Fibroblast of skin of left biceps (primary cell): Measurements from ENCODE around the gene PIEZO1.

ENCODE experiments used
- DNase-seq, 2 experiments: peaks; one replicate each; pipeline ENCODE4 v3.0.0-alpha.2; 2013; ENCODE audit warnings: low read depth in 2 of 2

The PIEZO1 gene

GRCh38 chr16:88691924-88692560, 93.0 kb downstream of the PIEZO1 start:
- no peak for DNase-seq

- DNase-seq, result no peak
Observed at GRCh38 chr16:88691129-88691813, 93.7 kb downstream of the PIEZO1 start.

- DNase-seq, result no peak
Observed at GRCh38 chr16:88690341-88691128, 94.5 kb downstream of the PIEZO1 start.

- DNase-seq, result no peak
Observed at GRCh38 chr16:88688013-88688778, 96.8 kb downstream of the PIEZO1 start.

GRCh38 chr16:88687676-88688012, 97.4 kb downstream of the PIEZO1 start:
- DNase-seq, result no peak

- no peak for DNase-seq
Observed at GRCh38 chr16:88687254-88687576, 97.8 kb downstream of the PIEZO1 start.

- DNase-seq, result no peak
Observed at GRCh38 chr16:88686439-88687253, 98.4 kb downstream of the PIEZO1 start, which contains the start of gene SNAI3. TSS of gene SNAI3 (minus strand) at chr16:88686507. CDS start at chr16:88686406, 101 bp downstream.

- DNase-seq, result no peak
Observed at GRCh38 chr16:88686062-88686438, 99.0 kb downstream of the PIEZO1 start.

GRCh38 chr16:88685156-88686061, 99.6 kb downstream of the PIEZO1 start:
- no peak for DNase-seq

GRCh38 chr16:88684569-88685155, 100.4 kb downstream of the PIEZO1 start:
- DNase-seq, result no peak

- DNase-seq, result no peak
Observed at GRCh38 chr16:88681709-88682451, 103.1 kb downstream of the PIEZO1 start.

- no peak for DNase-seq
Observed at GRCh38 chr16:88681084-88681680, 103.8 kb downstream of the PIEZO1 start.

- DNase-seq, result no peak
Observed at GRCh38 chr16:88680554-88681083, 104.4 kb downstream of the PIEZO1 start.

GRCh38 chr16:88678224-88678979, 106.6 kb downstream of the PIEZO1 start:
- no peak for DNase-seq

- no peak for DNase-seq
Observed at GRCh38 chr16:88677721-88678120, 107.3 kb downstream of the PIEZO1 start.

GRCh38 chr16:88676502-88677242, 108.3 kb downstream of the PIEZO1 start:
- DNase-seq, result no peak
